NCI-H1417 treated with DMSO at 0.1 percent for 48 hours (cell line): Measurements from ENCODE around the gene ISYNA1.

Experiments
- DNase-seq: peaks from one replicate; lab custom pipeline; 2025; lab: John Stamatoyannopoulos, UW

The ISYNA1 gene

GRCh38 chr19:18431351-18432197 is 6.4 kb downstream of the ISYNA1 start:
- DNase-seq: no peak

DNA sequence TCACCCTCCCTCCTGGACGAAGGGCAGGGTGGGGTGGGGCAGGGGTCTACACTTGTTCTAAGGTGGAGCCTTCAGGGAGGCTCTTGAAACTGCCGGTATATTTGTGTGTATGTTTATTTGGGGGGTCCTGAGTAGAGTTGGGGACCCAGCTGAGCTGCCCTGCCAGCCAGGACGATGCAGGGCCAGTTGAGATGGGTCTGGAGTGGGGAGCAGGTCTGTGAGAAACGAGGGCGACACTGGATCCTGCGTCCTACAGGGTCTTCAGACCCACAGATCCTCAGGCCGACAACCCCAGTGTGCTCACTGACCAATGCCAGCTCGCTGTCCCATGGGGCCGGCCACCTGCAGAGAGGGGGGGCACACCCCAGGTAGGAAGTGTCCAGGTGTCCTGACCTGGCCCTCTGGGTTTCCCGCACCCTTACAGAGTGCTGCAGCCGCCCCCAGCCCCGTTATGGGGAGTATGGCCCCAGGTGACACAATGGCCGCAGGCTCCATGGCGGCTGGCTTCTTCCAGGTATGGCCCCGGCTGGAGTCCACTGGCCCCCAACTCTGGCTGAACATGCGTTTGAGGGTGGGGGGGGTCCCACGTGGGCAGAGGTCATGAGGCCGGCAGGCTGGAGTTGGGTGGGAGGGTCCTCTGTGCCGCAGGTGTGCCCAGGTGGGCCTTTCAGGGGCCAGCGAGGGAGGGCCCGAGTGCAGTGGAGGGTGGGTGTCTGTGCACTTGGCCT is 7.4 kb downstream of the ISYNA1 start:
- DNase-seq: no peak

DNA sequence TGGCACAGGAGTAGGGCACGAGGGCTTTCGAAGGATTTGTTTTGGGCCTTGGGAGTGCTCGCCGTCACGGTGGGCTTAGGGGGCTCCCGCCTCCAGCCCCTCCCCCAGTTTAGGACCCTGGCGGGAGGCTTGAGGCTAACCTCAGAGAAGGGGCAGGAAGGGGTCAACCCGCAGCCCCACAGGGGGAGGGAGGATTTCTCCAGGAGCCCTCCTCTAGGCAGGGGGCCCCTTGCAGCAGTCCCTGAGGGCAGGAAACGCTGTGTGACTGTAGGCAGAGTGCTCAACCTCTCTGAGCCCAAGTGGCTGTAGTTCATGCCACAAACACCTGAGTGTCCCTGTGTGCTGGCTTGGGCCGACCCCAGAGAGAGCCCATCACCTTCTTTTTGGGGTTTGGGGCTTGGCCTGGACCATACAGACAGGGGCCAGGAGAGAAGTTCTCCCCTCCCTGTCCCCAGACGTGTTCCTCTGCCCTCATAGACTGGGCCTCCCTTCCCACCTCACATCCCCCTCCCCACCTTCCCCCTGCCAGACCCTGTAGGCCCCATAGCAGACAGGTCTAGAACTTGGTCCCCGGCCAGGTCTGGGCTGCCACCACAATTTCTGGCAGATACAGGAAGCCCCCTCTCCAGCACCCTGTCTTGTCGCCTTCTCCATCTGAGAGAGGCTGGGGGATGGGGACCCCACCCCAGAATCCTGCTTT is 8.1 kb downstream of the ISYNA1 start:
- no peak for DNase-seq

- DNase-seq: no peak
These were observed 8.9 kb downstream of the ISYNA1 start for GRCh38 chr19:18428787-18429674.

DNA sequence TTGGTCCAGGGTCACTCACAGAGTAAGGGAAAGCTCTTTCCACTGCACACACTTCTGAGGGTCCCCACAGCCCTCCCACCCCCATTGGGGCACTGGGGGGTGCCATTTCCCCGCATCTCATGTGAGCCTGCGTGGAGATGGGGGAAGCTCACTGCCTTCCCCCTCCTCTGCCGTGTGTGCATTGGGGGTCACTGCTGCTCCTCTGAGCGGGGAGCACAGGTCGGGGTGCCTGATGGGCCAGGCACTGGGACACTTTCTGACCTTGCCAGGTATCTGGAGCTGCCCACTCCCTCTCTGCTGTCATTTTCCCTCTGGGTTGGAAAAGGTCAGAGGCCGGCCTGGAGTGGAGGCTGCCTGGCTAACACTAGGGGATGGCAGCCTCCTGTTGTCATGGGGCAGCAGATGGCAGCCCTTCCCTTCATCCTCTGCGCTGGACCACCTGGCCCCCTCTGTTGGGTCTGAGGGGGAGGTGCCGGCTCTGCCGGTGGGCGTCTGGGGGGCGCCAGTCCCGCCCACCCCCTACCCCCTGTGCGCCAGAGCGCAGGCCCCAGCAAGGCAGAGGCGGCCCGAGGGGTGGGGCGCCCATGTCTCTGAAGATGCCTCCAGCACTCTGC is 9.7 kb downstream of the ISYNA1 start:
- DNase-seq: no peak

DNA sequence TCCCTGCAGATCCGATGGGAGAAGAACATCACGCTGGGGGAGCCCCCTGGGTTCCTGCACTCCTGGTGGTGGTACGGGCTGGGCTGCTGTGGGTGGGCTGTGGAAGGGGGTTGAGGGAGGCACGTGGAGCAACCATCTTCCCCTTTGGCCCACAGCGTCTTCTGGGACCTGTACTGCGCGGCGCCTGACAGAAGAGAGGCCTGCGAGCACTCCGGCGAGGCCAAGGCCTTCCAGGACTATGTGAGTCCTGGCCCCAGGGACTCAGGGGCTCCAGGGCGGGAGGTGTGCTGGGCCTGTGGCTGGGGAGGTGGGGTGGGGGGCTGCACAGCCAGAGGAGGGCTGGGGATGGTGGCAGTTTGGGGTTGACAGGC is 10.2 kb downstream of the ISYNA1 start:
- no peak for DNase-seq

GRCh38 chr19:18427080-18427742 is 10.7 kb downstream of the ISYNA1 start:
- DNase-seq: no peak

DNA sequence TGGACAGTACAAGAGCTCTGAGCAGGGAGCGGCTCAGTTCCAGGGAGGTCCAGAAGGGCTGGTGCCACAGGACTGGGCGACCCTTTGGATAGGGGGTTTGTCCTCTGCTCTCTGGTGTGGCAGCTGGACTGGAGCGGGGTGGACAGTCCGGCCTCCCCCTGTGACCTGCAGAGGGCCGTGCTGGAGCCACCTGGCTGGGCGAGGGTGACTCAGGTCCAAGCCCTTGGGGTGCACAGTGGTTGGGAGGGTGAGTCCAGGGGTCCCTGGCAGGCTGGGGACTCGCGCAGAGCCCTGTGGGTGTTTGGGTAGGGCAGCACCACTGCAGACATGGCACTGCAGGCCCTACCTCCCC is 11.5 kb downstream of the ISYNA1 start:
- DNase-seq: no peak

GRCh38 chr19:18425515-18426415 is 12.2 kb downstream of the ISYNA1 start:
- no peak for DNase-seq

- no peak for DNase-seq
These were observed 12.9 kb downstream of the ISYNA1 start for GRCh38 chr19:18424890-18425514.

DNA sequence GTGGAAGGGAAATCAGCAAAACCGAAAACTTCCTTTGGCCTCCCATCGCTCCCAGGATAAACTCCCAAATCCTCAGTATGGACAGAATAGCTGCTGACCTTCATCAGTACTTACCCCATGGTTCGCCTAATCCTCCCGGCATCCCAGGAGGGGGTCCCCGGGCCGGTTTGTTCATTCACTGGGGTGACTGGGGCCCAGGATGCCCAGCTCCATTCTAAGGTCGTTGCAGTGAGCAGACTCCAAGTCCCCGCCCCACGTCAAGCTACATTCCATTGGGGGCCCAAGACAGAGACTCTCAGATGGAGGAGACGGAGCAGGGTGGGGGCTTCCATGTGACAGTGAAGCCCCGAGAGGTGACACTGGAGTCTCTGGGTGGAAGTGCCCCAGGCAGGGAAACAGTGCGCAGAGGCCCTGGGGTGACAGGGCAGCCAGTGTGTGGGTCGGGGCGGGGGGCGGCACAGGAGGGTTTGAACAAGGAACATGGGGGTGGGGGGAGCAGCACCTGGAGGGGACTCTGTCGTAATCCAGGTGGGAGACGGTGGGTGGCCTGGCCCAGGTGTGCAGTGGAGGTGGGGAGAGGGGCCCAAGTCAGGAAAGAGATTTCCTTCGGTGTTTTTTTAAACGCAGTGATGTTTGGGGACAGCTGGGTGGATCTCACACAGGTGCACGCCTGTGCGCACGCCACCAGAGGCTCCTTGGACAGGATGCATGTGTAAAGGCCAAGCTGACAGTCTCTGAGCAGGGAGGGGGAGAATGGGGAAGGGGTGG is 13.6 kb downstream of the ISYNA1 start:
- DNase-seq: no peak

GRCh38 chr19:18423258-18424020 is 14.5 kb downstream of the ISYNA1 start:
- no peak for DNase-seq

- DNase-seq: no peak
These were observed 15.3 kb downstream of the ISYNA1 start for GRCh38 chr19:18422530-18423191.

DNA sequence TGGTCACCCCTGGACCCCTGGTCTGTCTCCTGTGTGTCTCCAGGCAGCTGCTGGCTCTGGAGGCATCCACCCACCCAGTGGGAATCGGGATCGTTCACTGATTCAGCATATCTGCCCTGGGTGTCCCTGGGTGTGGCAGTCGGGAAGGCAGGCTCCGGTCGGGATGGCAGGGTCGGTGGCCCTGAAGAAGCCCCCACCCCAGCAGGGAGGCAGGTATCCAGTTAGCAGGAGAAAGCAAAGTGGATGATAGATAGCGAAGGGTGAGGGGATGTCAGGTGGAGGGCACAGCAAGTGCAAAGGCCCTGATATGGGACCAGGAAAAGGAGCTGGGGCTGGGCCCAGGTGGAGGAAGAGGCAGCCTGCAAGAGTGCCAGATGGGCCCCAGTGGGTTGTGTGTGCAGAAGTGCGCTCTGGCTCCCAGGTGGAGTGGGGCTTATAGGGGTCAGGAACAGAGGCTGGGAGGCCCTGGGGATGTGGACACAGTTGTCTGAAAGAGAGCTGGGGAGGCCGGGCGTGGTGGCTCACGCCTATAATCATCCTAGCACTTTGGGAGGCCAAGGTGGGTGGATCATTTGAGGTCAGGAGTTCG is 16.5 kb downstream of the ISYNA1 start:
- DNase-seq: no peak

DNA sequence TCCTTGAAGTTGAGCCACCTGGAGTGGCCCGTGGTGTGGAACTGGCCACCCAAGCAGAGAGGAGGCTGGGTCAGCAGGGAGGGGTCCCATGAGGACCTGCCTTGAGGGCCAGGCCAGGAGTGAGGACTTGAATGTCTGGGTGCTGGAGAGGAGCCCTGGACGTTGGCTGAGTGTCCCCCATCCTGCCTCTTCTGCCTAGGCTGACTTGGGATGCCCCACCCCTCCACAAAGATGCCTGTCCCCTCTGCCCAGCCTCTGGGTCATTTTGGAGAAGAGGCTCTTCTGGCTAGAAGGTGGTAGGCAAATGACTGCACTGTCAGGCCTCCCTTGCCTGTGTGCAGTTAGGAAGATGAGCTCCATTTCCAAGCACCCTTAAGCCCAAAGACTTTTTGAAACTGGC is 17.0 kb downstream of the ISYNA1 start:
- DNase-seq: no peak

GRCh38 chr19:18419699-18420460 is 18.1 kb downstream of the ISYNA1 start:
- no peak for DNase-seq
